SU-DHL-6 (cell line): Measurements from ENCODE around the gene RXRB.

ENCODE experiments used
- H2AFZ ChIP-seq: fragments of 200-600 bp; sonication (generic); 2 replicates; pipeline ENCODE4 v1.6.1; 2014; ENCODE audit warnings: low read depth, mild to moderate bottlenecking, moderate library complexity, mixed read lengths, antibody characterized with exemption, low read length; ENCODE audit not compliant: severe bottlenecking
- H3F3A ChIP-seq: fragments of 200-600 bp; shearing (Covaris generic); 2 replicates; pipeline ENCODE4 v1.6.0; 2016; ENCODE audit warnings: antibody characterized with exemption, mild to moderate bottlenecking; ENCODE audit not compliant: insufficient read depth
- H3K27ac ChIP-seq: fragments of 200-600 bp; sonication (generic); 2 replicates; pipeline ENCODE4 v1.5.1; 2016; ENCODE audit warnings: low read depth, mild to moderate bottlenecking, low read length, moderate library complexity, mixed read lengths
- H3K27me3 ChIP-seq: fragments of 200-600 bp; sonication (generic), shearing (Covaris generic); 2 replicates; pipeline ENCODE4 v1.6.0; 2014; ENCODE audit warnings: mild to moderate bottlenecking, low read length
- H3K36me3 ChIP-seq: fragments of 200-600 bp; sonication (generic); 2 replicates; pipeline ENCODE4 v1.6.1; 2014; ENCODE audit warnings: mild to moderate bottlenecking, low read length, mixed read lengths
- H3K4me2 ChIP-seq: fragments of 300-600, 200-600 bp; shearing (Covaris generic), sonication (generic); 2 replicates; pipeline ENCODE4 v1.6.0; 2014; ENCODE audit warnings: low read length, low read depth, mild to moderate bottlenecking; ENCODE audit not compliant: poor library complexity, severe bottlenecking
- H3K4me3 ChIP-seq: fragments of 200-600 bp; sonication (generic); 2 replicates; pipeline ENCODE4 v1.5.1; 2014; ENCODE audit warnings: antibody characterized with exemption, low read length, mild to moderate bottlenecking, mixed read lengths; ENCODE audit not compliant: insufficient read depth, poor library complexity, severe bottlenecking
- H3K79me2 ChIP-seq: fragments of 200-600 bp; sonication (generic); 2 replicates; pipeline ENCODE4 v1.6.1; 2014; ENCODE audit warnings: mild to moderate bottlenecking, low read length, moderate library complexity; ENCODE audit not compliant: insufficient read depth
- H3K9ac ChIP-seq: fragments of 200-600 bp; sonication (generic); 2 replicates; pipeline ENCODE4 v1.7.0; 2014; ENCODE audit warnings: mild to moderate bottlenecking, low read length
- H3K9me2 ChIP-seq: fragments of 200-600 bp; sonication (generic); replicated peaks from 2 replicates; pipeline ENCODE4 v1.6.1; 2014; ENCODE audit warnings: low read length; ENCODE audit not compliant: insufficient read depth
- H3K9me3 ChIP-seq: fragments of 200-600 bp; sonication (generic); 2 replicates; pipeline ENCODE4 v1.6.1; 2014; ENCODE audit warnings: low read length, mixed read lengths; ENCODE audit not compliant: insufficient read depth
- H4K20me1 ChIP-seq: fragments of 200-600 bp; sonication (generic); 2 replicates; pipeline ENCODE4 v1.6.1; 2014; ENCODE audit warnings: low read depth, mild to moderate bottlenecking, antibody characterized with exemption, low read length, moderate library complexity, mixed read lengths
- EZH2phosphoT487 ChIP-seq: fragments of 200-600 bp; sonication (generic), shearing (Covaris generic); conservative IDR thresholded peaks from 2 replicates; pipeline ENCODE4 v1.6.1; 2018; ENCODE audit warnings: mild to moderate bottlenecking, antibody characterized with exemption, low read length, moderate library complexity, mixed read lengths
- TF ChIP-seq, protein P1 (sequence below): fragments of 200-600 bp; sonication (generic); IDR thresholded peaks from one replicate; pipeline ENCODE4 v1.5.1; 2017; ENCODE audit warnings: antibody characterized with exemption, mild to moderate bottlenecking, low read length, moderate library complexity; ENCODE audit not compliant: insufficient read depth, poor library complexity, severe bottlenecking

Gene RXRB

DNA sequence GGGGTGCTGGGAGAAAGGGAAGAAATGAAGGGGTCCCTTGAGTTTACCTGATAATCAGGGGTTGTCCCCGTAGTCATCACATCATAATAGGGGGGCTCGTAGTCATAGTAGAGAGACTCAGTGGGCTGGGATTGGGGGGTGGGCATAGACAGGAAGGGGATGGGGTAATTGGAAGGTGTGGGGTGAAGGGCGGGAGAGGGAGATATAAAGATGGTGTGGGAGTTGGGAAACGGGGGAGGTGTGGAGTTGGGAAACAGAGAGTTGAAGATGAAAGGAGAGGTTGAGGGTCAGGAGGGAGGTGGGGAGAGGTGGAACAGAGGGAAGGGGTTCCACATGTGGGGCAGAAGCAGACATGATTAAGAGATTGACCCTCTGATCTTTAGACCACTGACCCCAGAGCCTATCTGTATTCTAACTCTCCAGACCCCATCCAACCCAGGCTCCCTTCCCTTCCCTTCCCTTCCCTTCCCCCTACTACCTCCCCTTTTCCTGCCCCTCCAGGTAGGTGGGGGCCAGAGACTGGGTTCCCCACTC lies 14.7 kb downstream of the RXRB start:
- TF ChIP-seq, protein P1, sequence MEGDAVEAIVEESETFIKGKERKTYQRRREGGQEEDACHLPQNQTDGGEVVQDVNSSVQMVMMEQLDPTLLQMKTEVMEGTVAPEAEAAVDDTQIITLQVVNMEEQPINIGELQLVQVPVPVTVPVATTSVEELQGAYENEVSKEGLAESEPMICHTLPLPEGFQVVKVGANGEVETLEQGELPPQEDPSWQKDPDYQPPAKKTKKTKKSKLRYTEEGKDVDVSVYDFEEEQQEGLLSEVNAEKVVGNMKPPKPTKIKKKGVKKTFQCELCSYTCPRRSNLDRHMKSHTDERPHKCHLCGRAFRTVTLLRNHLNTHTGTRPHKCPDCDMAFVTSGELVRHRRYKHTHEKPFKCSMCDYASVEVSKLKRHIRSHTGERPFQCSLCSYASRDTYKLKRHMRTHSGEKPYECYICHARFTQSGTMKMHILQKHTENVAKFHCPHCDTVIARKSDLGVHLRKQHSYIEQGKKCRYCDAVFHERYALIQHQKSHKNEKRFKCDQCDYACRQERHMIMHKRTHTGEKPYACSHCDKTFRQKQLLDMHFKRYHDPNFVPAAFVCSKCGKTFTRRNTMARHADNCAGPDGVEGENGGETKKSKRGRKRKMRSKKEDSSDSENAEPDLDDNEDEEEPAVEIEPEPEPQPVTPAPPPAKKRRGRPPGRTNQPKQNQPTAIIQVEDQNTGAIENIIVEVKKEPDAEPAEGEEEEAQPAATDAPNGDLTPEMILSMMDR = no peak
- no peak for TF ChIP-seq EZH2phosphoT487
- Histone ChIP-seq H2AFZ (no peak overlapping the region), H3K27ac (no peak overlapping the region), H3K9me3 (no peaks in the 10 kb centered on the region), H3K27me3 (no peaks in the 10 kb centered on the region), H3K9ac (no peak overlapping the region), H3K9me2 (no peaks in the 10 kb centered on the region), H4K20me1 (no peaks in the 10 kb centered on the region), H3K36me3 (no peaks in the 10 kb centered on the region), H3K4me2 (no peak overlapping the region), H3K4me3 (no peak overlapping the region), H3K79me2 (no peaks in the 10 kb centered on the region), H3F3A (no peaks in the 10 kb centered on the region)

GRCh38 chr6:33185190-33185589 lies 15.3 kb downstream of the RXRB start:
- Histone ChIP-seq H2AFZ (no peak overlapping the region), H3K9me2 (no peaks in the 10 kb centered on the region), H3K9ac (no peak overlapping the region), H3K27me3 (no peaks in the 10 kb centered on the region), H4K20me1 (no peaks in the 10 kb centered on the region), H3K4me3 (no peak overlapping the region), H3K27ac (no peak overlapping the region), H3K4me2 (no peak overlapping the region), H3F3A (no peaks in the 10 kb centered on the region), H3K79me2 (no peaks in the 10 kb centered on the region), H3K36me3 (no peaks in the 10 kb centered on the region), H3K9me3 (no peaks in the 10 kb centered on the region)
- TF ChIP-seq, protein P1 = no peak
- TF ChIP-seq EZH2phosphoT487 = no peak

DNA sequence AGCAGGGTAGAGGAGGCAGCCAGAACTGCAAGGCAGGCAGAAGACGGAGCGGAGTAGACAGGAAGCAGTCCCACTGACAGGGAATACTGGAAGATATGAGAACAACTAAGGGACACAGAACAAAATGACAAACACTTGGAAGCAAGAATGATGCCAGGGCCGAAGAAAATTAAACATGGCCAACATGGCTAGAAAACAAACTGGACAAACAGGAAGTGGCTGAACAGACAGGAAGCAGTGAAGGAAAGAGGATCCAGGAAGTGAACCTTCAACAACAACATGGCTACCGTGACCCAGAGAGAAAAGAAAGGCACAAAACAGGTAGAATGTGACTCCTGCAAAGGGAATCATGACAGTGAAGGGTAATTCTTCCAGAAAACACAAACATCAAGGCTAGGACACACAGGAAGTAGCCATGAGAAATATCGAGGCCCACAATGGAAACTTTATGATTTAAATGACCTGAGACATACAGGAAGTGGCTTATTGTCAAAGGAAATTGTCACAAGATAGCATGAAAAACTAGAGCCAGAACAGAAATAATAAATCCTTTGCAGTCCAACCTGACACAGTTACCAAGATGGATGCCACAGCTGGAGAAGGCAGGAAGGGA lies 17.3 kb downstream of the RXRB start:
- no peak overlapping the region for H3K4me3 ChIP-seq
- peak overlapping the region; percentile 1 for H3K4me2 ChIP-seq
- no peaks in the 10 kb centered on the region for H3K27me3 ChIP-seq
- no peaks in the 10 kb centered on the region for H3K9me2 ChIP-seq
- no peak overlapping the region for H3K27ac ChIP-seq
- no peaks in the 10 kb centered on the region for H3K79me2 ChIP-seq
- no peaks in the 10 kb centered on the region for H3K9me3 ChIP-seq
- TF ChIP-seq EZH2phosphoT487 = no peak
- TF ChIP-seq, protein P1 = no peak
- peak overlapping the region; percentile 90 for H2AFZ ChIP-seq
- H3K36me3 ChIP-seq = no peaks in the 10 kb centered on the region
- no peaks in the 10 kb centered on the region for H4K20me1 ChIP-seq
- H3F3A ChIP-seq = no peaks in the 10 kb centered on the region
- no peak overlapping the region for H3K9ac ChIP-seq
